ENCODE measurements around the gene KCNG2. TPM values are rescaled to one million over a fixed set of nuclear protein-coding genes. Genes with fewer than 3 reads are reported as not detected.

The KCNG2 gene
- total RNA-seq, 2 experiments from 2014 or later, result not detected

DNA sequence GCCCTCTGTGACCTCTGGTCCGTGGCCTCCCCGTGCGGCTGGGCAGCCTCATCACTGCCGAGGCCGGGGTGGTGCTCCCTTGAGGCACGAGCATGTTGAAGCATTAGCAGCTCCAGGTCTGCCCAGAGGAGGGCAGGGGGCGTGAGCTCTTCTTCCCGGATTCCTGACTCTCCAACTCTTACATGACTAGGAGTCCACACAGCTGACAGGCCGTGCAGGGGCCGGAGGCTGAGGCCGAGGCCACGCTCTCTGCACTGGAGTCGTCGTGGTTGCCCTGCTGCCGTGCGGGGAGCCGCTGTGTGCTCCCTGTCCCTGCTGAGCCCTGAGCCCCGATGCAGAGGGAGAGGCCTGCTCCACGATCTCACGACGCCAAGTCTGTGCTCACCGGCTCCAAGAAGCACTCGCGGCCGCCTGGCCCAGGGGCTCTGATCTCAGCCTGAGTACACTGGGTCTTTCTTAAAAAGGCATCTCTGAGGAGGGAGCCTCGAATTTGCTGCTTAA, 19.4 kb upstream of the KCNG2 start:
- ChIA-PET CTCF (no interaction called here), POLR2A (no interaction called here)
- Mint-ChIP-seq H3K4me3 (no peak overlapping the region), H3K9me3 (no peaks in the 10 kb centered on the region), H3K27me3 (peaks cover 35% of the 10 kb centered on the region), H3K27ac (no peak overlapping the region), H3K36me3 (ENCODE audit: low read depth) (no peaks in the 10 kb centered on the region), H3K4me1 (ENCODE audit: low read depth) (no peaks in the 10 kb centered on the region)
- Histone ChIP-seq H3K36me3 (ENCODE audit: insufficient read depth, low read length) (no peaks in the 10 kb centered on the region), H3K4me1 (ENCODE audit: insufficient read depth, low read length) (no peaks in the 10 kb centered on the region), H3K4me3 (ENCODE audit: low read length) (no peak overlapping the region), H3K9me3 (ENCODE audit: control insufficient read depth in 1 of 2, insufficient read depth in 1 of 2, low read length in 2 of 2) (peaks cover 0 to 37% of the 10 kb centered on the region in 2 experiments), H3K27me3 (ENCODE audit: control insufficient read depth in 1 of 2, insufficient read depth in 2 of 2, low read length in 2 of 2) (peaks cover 0 to 4% of the 10 kb centered on the region in 2 experiments), H3K27ac (ENCODE audit: low read depth in 1 of 2, low read length in 2 of 2) (no peak overlapping the region)
- ATAC-seq (ENCODE audit: poor library complexity) (no peak), DNase-seq (peak in 1 of 14 experiments; percentile 14)
- intact Hi-C loops (cut with DNase I, micrococcal nuclease), result no loop called here
- TF ChIP-seq, protein P1, sequence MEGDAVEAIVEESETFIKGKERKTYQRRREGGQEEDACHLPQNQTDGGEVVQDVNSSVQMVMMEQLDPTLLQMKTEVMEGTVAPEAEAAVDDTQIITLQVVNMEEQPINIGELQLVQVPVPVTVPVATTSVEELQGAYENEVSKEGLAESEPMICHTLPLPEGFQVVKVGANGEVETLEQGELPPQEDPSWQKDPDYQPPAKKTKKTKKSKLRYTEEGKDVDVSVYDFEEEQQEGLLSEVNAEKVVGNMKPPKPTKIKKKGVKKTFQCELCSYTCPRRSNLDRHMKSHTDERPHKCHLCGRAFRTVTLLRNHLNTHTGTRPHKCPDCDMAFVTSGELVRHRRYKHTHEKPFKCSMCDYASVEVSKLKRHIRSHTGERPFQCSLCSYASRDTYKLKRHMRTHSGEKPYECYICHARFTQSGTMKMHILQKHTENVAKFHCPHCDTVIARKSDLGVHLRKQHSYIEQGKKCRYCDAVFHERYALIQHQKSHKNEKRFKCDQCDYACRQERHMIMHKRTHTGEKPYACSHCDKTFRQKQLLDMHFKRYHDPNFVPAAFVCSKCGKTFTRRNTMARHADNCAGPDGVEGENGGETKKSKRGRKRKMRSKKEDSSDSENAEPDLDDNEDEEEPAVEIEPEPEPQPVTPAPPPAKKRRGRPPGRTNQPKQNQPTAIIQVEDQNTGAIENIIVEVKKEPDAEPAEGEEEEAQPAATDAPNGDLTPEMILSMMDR (IDR thresholded peaks at IDR 0.05), result no peak

DNA sequence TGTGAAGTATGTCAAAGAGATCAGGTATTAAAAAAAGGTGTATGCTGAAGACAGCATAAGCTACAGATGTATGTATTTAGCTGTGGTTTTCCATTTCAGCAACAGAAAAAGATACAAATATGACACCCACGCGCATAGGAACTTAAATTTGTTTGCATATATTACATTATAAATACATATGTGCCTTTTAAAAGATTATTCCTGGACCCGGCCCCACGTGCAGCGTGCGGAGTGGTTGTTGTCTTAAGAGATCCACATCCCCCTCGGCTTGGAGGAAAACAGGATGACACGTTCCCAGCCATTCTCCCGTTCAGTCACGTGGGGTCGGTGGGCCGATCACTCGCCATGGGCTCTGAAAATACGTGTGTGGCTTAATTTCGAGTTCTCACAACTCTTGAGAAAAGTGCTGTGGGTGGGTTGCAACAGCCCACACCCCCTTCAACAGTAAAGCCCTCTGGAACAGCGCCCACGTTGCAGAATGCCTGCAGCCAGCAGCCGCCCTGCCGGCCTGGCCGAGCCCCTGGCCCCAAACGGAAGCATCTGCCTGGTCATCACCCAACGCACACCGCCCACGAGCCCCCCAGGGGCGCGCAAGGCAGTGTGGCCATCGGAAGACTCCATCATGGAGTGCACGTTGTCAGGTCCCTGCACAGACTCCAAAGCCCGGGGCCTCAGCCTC, 18.6 kb upstream of the KCNG2 start:
- Mint-ChIP-seq H3K36me3 (ENCODE audit: low read depth) (no peaks in the 10 kb centered on the region), H3K4me3 (no peak overlapping the region), H3K4me1 (ENCODE audit: low read depth) (no peaks in the 10 kb centered on the region), H3K27ac (no peak overlapping the region), H3K27me3 (peaks cover 42% of the 10 kb centered on the region), H3K9me3 (no peaks in the 10 kb centered on the region)
- ATAC-seq (ENCODE audit: poor library complexity) (no peak), DNase-seq (peak in 1 of 14 experiments; percentile 7)
- ChIA-PET POLR2A (no interaction called here), CTCF (no interaction called here)
- TF ChIP-seq, protein P1 (IDR thresholded peaks at IDR 0.05), result no peak
- intact Hi-C loops (cut with DNase I, micrococcal nuclease), result no loop called here
- Histone ChIP-seq H3K36me3 (ENCODE audit: insufficient read depth, low read length) (no peaks in the 10 kb centered on the region), H3K4me1 (ENCODE audit: insufficient read depth, low read length) (no peaks in the 10 kb centered on the region), H3K27ac (ENCODE audit: low read depth in 1 of 2, low read length in 2 of 2) (no peak overlapping the region), H3K4me3 (ENCODE audit: low read length) (no peak overlapping the region), H3K9me3 (ENCODE audit: control insufficient read depth in 1 of 2, insufficient read depth in 1 of 2, low read length in 2 of 2) (peaks cover 0 to 35% of the 10 kb centered on the region in 2 experiments), H3K27me3 (ENCODE audit: control insufficient read depth in 1 of 2, insufficient read depth in 2 of 2, low read length in 2 of 2) (peaks cover 4 to 5% of the 10 kb centered on the region in 2 experiments)

DNA sequence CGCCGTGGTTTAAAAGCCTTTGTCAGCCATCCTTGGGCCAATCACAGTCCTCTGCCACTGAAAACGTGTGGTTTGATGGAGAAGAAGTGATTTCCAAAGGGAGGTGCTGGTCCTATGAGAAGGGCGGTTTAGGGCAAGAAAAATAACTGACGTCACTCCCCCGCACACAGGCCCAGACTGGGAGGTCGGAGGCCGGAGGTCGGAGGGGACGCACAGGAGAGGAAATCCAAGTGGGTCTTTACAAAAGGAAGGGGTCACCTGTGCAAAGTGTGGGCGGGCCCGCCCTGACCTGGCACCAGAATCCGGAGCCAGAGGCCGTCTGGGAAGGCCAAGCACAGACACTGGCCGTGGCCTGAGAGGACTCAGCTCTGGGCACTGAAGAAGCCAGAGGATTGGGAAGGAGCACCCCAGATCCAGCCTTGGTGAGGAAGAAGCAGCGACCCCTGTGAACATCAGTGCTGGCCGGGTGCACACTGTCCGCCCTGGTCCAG, 18.0 kb upstream of the KCNG2 start:
- Histone ChIP-seq H3K27ac (ENCODE audit: low read depth in 1 of 2, low read length in 2 of 2) (no peak overlapping the region), H3K27me3 (ENCODE audit: control insufficient read depth in 1 of 2, insufficient read depth in 2 of 2, low read length in 2 of 2) (peaks cover 4 to 7% of the 10 kb centered on the region in 2 experiments), H3K36me3 (ENCODE audit: insufficient read depth, low read length) (no peaks in the 10 kb centered on the region), H3K4me3 (ENCODE audit: low read length) (no peak overlapping the region), H3K9me3 (ENCODE audit: control insufficient read depth in 1 of 2, insufficient read depth in 1 of 2, low read length in 2 of 2) (peaks cover 0 to 34% of the 10 kb centered on the region in 2 experiments), H3K4me1 (ENCODE audit: insufficient read depth, low read length) (no peaks in the 10 kb centered on the region)
- no peaks in the 10 kb centered on the region for H3K4me1 Mint-ChIP-seq (ENCODE audit: low read depth)
- no peaks in the 10 kb centered on the region for H3K36me3 Mint-ChIP-seq (ENCODE audit: low read depth)
- CTCF ChIA-PET, result no interaction called here
- peaks cover 47% of the 10 kb centered on the region for H3K27me3 Mint-ChIP-seq
- ATAC-seq (ENCODE audit: poor library complexity) (no peak), DNase-seq (peak in 1 of 14 experiments; percentile 25)
- H3K9me3 Mint-ChIP-seq, result no peaks in the 10 kb centered on the region
- intact Hi-C loops (cut with DNase I, micrococcal nuclease), result no loop called here
- POLR2A ChIA-PET, result no interaction called here
- H3K4me3 Mint-ChIP-seq, result no peak overlapping the region
- no peak overlapping the region for H3K27ac Mint-ChIP-seq
- TF ChIP-seq, protein P1 (IDR thresholded peaks at IDR 0.05), result no peak

Data from CD4-positive, alpha-beta T cell (primary cell).